Epidermal melanocyte (primary cell): ENCODE results near the gene MROH9.

Experiments used
- DNase-seq: peaks from one replicate; pipeline ENCODE4 v3.0.0; 2011; ENCODE audit warnings: low spot score; ENCODE audit not compliant: insufficient read length

The MROH9 gene

DNA sequence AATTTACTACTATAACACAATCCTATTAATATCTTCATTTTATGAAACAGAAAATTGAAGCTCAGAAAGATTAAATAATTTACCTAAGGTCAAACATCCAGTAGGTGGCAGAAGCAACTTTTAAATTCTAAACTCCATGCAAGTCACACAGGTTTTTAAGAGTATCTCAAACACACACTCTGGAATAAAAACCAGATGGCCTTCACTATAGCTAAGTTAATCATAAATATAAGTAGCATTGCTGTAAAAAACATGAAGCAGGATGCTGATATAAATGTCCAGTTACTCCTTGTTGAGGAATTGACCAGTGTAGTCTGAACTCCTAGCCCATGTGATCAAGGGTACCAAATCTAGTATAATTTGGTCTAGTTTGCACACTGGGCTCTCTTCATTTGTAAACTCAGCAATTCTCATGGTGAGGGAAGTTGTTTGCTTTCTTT is 146.0 kb downstream of the MROH9 start:
- no peak for DNase-seq

- DNase-seq, result no peak
Measured at GRCh38 chr1:171081763-171082201, 146.4 kb downstream of the MROH9 start.

GRCh38 chr1:171082606-171083005 is 147.3 kb downstream of the MROH9 start:
- DNase-seq, result no peak

DNA sequence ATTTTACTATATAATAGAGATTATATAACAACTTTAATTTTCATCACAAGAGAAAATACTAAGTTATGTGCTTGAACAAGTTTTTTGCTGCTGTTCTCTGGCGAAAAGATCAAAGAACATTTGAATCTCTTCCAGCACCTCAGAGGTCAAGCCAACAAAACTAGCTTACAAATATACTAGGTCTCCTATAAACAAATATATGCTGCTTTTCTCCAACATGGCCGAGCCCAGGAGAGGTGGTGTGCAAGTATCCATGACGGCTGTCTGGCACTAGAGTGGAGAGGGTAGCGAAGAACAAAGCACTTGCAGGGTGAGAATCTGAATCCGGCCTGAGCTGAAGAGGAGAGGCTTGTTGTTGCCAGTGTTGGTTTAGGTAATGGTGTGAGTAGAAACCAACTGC is 147.9 kb downstream of the MROH9 start:
- DNase-seq, result no peak

GRCh38 chr1:171084091-171084490 is 148.8 kb downstream of the MROH9 start:
- DNase-seq, result no peak

GRCh38 chr1:171084870-171085269 is 149.5 kb downstream of the MROH9 start:
- no peak for DNase-seq

DNA sequence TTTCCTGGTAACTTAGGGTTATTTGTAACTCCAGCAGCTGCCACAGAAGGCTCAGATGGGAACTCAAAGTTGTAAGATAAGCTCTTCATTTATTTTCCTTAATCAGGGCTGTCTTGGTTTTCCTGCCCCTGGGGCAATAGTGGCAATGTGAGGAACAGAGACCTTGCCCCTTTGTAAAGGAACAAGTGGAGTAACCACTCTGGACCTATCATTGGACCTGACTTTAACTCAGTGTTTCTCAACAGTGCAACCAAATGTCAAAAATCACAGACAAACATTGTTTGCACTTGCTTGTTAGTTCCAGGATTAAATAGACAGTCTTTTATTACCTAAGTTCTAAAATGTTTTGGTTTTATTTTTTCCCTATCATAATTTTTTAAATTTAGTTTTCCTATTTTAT is 152.6 kb downstream of the MROH9 start:
- no peak for DNase-seq

DNA sequence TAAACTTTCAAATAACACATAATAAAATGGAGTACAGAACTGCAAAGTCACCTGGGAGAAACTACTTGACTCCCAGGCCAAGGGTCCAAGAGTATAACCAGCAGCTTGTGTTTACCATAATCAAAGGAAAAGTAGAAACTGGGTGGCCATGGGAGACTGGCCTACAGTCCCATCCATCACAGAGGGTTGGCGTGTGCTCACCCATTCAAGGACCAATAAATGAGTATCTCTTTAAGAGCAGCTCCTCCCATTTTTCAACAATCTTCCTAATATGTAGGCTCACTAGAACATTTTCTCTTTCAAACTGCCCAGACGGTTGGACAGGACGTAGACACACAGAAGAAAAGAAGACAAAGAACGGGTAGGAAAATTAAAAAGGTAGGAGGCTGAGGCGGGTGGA is 155.3 kb downstream of the MROH9 start, which contains the start of gene FMO3:
TSS of gene FMO3 (plus strand) at position 302 of the 400 bp plus-strand sequence. CDS start 1,754 bp downstream, outside the sequence.
- no peak for DNase-seq

GRCh38 chr1:171103862-171104261 is 168.5 kb downstream of the MROH9 start:
- DNase-seq, result no peak

GRCh38 chr1:171107262-171107940 is 172.1 kb downstream of the MROH9 start:
- DNase-seq, result no peak

GRCh38 chr1:171107969-171108368 is 172.6 kb downstream of the MROH9 start:
- DNase-seq, result no peak

DNA sequence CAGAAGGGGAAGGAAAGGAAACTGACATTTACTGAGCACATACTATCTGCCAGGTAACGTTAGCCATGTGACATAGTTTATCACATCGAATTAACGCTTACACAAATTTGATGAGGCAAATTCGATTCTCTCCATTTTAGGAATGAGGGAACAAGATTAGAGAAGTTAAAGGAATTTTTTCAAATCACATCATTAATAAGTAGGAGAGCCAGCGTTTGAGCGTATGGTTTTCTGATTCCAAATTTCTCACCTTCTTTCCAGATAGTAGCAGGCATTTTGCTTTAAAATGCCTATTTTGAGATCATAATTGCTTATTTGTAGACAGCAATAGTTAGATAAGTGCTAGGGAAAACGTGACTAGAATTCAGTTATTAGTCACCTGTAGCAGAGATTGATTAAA is 174.6 kb downstream of the MROH9 start:
- no peak for DNase-seq

DNA sequence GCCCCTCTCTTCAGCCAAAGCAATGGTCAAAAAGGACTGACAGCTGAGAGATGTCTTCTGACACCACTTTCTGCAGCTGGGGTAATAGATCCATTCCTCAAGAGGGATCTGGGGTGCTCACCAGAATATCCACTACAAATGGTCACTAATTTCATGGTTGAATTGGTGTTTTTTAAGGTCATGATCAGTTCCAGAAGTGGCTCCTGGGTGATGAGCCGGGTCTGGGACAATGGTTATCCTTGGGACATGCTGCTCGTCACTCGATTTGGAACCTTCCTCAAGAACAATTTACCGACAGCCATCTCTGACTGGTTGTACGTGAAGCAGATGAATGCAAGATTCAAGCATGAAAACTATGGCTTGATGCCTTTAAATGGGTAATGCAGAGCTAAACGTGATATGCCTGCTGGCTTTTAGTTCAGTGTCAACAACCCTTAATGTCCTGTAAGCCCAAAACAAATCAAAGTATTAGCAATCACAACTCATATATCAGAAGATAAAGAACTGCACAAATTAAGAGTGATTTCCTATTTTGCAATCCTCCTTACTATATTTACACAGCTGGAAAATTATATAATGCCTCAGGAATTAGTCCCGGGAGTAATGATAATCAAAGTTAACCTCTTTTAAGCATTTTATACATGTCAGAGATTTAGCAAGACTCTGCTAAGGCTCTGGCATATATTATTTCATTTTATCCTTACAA is 175.4 kb downstream of the MROH9 start:
- no peak for DNase-seq

DNA sequence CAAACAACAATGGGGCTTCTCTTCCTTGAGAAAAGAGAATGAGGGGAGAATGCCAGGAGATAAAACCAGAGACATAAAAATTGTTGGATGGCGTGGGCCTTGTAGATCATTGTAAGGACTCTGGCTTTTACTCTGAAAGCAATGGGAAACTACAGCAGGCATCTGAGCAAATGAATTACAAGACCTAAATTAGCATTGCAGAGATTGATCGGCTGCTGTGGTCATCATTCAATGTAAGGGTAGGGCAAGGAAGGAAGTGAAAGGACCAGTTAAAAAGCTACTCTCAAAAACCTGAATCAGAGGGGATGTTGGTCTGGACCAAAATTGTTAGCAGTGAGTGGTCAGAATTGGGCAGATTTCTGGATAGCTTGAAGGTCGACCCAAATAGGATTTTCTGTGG is 176.8 kb downstream of the MROH9 start:
- no peak for DNase-seq

GRCh38 chr1:171113382-171113781 is 178.0 kb downstream of the MROH9 start:
- no peak for DNase-seq
